Stimulated activated CD8-positive, alpha-beta memory T cell treated with anti-CD3 and anti-CD28 coated beads, Interleukin-4, amount 100 ng/mL, for 48 hours (primary cell): ENCODE data around the gene FAF1.
"Not testable (repeated sequence)": the region's sequence is repeated elsewhere in the genome, so short reads cannot be mapped to it uniquely, and the experiment has no call there.

Source experiments
- DNase-seq: peaks from one replicate; pipeline ENCODE4 v3.0.0-alpha.2; 2020

FAF1 gene

GRCh38 chr1:50836117-50836516, 124.0 kb downstream of the FAF1 start:
- no peak for DNase-seq

- no peak for DNase-seq
Measured at GRCh38 chr1:50833216-50833615, 126.9 kb downstream of the FAF1 start.

DNA sequence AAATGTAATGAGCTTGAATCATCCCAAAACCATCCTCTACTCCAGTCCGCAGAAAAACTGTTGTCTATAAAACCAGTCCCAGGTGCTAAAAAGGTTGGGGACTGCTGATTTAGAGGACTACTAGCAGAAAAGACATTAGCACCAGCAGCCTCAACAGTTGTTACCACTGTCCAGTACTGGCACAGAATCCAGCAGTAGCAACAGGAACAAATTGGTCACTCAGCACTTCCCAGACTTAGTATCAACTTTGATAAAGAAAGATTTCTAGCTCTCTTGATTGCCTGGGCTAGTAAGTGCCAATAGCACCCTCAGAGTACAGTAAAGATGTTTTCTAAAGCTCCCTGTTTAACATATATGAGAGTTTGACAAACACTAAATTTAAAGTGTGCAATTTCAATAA, 127.9 kb downstream of the FAF1 start:
- DNase-seq, result no peak

- no peak for DNase-seq
Measured at GRCh38 chr1:50831300-50832061, 128.6 kb downstream of the FAF1 start.

DNA sequence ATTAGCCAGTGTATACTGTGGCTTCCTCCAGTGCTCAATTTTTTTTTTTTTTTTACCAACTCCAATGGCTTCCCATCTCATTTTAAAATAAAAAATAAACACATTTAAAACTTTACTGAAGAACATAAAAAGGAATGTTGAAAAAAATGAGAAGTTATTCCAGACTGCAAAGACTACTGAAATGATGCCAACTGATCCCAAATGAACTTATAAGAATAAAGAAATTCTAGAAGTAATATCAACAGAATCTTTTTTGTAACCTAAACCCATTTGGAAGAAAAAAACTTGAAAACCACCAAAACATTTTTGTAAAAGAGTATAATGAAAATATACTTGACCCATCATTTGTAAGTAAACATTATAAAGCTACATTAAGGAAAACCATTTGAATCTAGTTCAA, 129.4 kb downstream of the FAF1 start:
- no peak for DNase-seq

GRCh38 chr1:50829014-50829958, 130.8 kb downstream of the FAF1 start:
- no peak for DNase-seq

DNA sequence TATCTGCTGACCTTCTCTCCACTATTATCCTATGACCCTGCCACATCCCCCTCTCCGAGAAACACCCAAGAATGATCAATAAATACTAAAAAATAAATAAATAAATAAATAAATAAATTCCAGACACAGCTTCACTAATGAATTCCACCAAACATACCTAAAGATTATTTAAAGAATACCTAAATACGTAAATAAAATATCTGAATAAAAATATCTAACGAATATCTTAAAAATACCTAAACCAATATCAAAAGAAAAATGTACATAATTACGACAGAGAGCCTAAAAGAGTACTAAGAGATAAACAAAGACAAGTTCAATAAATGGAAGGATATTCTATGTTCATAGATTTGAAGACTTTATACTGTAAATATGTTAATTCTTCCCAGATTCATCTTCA, 132.5 kb downstream of the FAF1 start:
- DNase-seq, result no peak

DNA sequence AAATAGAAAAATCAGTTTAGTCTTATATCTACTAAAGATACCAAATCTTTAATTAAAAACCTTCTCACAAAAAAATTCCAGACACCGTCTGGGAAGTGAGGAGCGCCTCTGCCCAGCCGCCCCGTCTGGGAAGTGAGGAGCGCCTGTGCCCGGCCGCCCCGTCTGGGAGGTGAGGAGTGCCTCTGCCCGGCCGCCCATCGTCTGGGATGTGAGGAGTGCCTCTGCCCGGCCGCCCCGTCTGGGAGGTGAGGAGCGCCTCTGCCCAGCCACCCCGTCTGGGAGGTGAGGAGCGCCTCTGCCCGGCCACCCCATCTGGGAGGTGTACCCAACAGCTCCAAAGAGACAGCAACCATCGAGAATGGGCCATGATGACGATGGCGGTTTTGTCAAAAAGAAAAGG, 133.3 kb downstream of the FAF1 start:
- DNase-seq, result not testable (repeated sequence)

- no peak for DNase-seq
Measured at GRCh38 chr1:50822035-50822776, 137.9 kb downstream of the FAF1 start.

GRCh38 chr1:50820545-50820944, 139.5 kb downstream of the FAF1 start:
- DNase-seq, result no peak

DNA sequence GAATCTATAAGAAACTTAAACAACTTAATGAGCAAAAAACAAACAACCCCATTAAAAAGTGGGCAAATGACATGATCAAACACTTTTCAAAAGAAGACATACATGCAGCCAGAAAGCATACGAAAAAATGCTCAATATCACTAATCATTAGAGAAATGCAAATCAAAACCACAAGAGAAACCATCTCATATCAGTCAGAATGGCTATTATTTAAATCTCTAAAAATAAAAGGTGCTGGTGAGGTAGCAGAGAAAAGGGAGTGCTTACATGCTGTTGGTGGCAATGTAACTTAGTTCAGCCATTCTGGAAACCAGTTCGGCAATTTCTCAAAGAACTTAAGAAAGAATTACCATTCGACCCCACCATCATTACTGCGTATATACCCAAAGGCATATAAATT, 147.7 kb downstream of the FAF1 start:
- no peak for DNase-seq

GRCh38 chr1:50808296-50808695, 151.8 kb downstream of the FAF1 start:
- DNase-seq, result no peak

- DNase-seq, result no peak
Measured at GRCh38 chr1:50796272-50796671, 163.8 kb downstream of the FAF1 start.

DNA sequence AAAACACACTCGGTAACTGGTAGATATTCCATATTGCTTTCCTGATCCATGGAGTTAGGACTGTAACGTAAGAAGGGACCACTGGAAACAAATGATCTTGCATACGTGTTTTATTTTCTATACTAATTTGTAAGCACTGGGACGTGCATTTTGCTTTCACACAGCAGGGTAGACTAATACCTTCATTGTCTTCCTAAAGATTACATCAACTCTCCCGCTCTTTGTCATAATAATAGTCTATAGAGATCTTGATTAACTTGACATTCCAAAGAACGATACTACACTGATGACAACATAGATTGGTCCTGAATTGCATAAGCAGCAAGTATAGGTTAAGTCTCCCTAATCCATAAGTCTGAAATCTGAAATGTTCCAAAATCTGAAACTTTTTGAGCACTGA, 166.5 kb downstream of the FAF1 start:
- no peak for DNase-seq

DNA sequence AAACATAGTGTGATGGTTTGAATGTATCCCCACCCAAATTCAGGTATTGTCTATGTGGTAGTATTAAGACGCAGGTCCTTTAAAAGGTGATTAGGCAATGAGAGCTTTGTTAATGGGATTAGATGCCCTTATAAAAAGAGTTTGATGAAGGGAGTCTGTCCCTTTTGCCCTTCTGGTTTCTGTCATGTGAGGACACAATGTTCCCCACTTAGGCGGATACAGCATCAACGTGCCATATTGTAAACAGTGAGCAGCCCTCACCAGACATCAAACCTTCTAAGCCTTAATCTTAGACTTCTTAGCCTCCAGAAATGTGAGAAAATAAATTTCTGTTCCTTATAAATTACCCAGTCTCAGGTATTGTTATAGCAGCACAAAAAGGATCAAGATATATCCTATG, 172.8 kb downstream of the FAF1 start:
- no peak for DNase-seq

- DNase-seq, result no peak
Measured at GRCh38 chr1:50783286-50783685, 176.8 kb downstream of the FAF1 start.

DNA sequence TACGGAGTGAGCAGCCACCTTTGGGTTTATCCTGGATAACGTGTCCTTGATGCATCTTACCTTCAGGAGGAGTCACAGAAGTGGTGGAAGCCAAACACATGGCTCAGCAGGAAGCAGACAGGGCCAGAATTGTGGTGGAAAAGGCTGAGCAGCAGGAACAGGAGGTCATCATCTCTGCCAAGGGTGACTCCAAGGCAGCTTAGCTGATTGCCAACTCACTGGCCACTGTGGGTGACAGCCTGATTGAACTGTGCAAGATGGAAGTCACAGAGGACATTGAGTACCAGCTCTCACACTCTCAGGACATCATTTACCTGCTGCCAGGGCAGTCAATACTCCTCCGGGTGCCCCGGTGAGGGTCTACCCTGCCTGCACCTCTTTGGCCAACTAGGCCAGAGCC, 179.3 kb downstream of the FAF1 start:
- DNase-seq, result no peak

GRCh38 chr1:50779801-50780200, 180.3 kb downstream of the FAF1 start:
- DNase-seq, result no peak

DNA sequence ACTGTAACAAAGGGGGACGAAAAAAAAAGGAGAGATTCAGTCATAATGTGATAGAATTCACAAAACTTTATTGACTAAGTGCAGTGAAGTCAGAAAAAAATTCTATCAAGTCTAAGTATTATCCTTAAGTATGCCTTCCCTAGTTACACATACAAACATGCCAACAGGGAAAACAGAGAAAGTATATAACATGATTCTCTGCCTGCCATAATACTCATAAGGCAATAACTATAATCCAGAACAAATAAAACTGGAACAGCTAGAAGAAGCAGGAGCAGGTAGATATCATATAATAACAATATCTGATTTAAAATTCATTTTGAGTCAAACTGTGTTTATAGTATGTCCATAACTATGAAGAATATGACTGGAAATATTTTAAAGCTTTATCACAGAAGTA, 184.3 kb downstream of the FAF1 start:
- DNase-seq, result no peak

- no peak for DNase-seq
Measured at GRCh38 chr1:50774759-50775351, 185.2 kb downstream of the FAF1 start.

GRCh38 chr1:50766688-50767087, 193.4 kb downstream of the FAF1 start:
- no peak for DNase-seq

- DNase-seq, result not testable (repeated sequence)
Measured at GRCh38 chr1:50756543-50756942, 203.5 kb downstream of the FAF1 start.

DNA sequence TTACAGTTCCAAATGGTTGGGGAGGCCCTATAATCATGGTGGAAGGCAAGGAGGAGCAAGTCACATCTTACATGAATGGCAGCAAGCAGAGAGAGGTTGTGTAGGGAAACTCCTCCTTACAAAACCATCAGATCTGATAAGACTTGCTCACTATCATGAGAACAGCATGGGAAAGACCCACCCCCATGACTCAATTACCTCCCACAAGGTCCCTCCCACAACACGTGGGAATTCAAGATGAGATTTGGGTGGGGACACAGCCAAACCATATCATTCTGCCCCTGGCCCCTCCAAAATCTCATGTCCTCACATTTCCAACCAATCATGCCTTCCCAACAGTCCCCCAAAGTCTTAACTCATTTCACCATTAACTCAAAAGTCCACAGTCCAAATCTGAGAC, 205.3 kb downstream of the FAF1 start:
- not testable (repeated sequence) for DNase-seq
